A673 (cell line): Measurements from ENCODE around the gene PADI3. TPM values are rescaled to one million over a fixed set of nuclear protein-coding genes. Genes with fewer than 3 reads are reported as not detected.

Experiments used
- BruUV-seq: library from RNA; stranded (reverse); fragments of 400-500 nt; replicated peaks from 2 replicates; lab custom pipeline; 2021; lab: Mats Ljungman, UMichigan
- CTCF ChIA-PET: fragments of 300-600 bp; sonication (Branson Sonifier 250); formaldehyde crosslinking; loops from one replicate; lab custom pipeline; 2022; ENCODE audit warnings: antibody characterized with exemption; lab: Charles Lee
- POLR2A ChIA-PET: fragments of 300-600 bp; sonication (Branson Sonifier 250); formaldehyde crosslinking; loops from one replicate; lab custom pipeline; 2022; ENCODE audit warnings: antibody characterized with exemption; ENCODE audit not compliant: low non-redundant PET; lab: Charles Lee
- DNase-seq: peaks from one replicate; pipeline ENCODE4 v3.0.0-alpha.2; 2015; ENCODE audit warnings: low spot score
- H3K27ac ChIP-seq: fragments of 200-600 bp; sonication (generic); 2 replicates; pipeline ENCODE4 v1.5.1; 2016; ENCODE audit warnings: mixed run types, low read depth, mild to moderate bottlenecking, mixed read lengths, antibody characterized with exemption, low read length; ENCODE audit not compliant: poor library complexity, severe bottlenecking
- H3K27me3 ChIP-seq: fragments of 200-600 bp; sonication (generic); replicated peaks from 2 replicates; pipeline ENCODE4 v1.6.1; 2017; ENCODE audit warnings: mixed run types, low read depth, mild to moderate bottlenecking, mixed read lengths, antibody characterized with exemption, low read length; ENCODE audit not compliant: insufficient read depth, poor library complexity
- H3K36me3 ChIP-seq: fragments of 200-600 bp; sonication (generic); 2 replicates; pipeline ENCODE4 v1.6.1; 2016; ENCODE audit warnings: mixed run types, mild to moderate bottlenecking, mixed read lengths, antibody characterized with exemption, low read length; ENCODE audit not compliant: insufficient read depth, poor library complexity, severe bottlenecking
- H3K4me1 ChIP-seq: fragments of 200-600 bp; sonication (generic); 2 replicates; pipeline ENCODE4 v1.6.1; 2017; ENCODE audit warnings: mixed run types, mild to moderate bottlenecking, mixed read lengths, antibody characterized with exemption, low read length; ENCODE audit not compliant: insufficient read depth, poor library complexity, severe bottlenecking
- H3K4me3 ChIP-seq: fragments of 200-600 bp; sonication (generic); 2 replicates; pipeline ENCODE4 v1.5.1; 2016; ENCODE audit warnings: low read depth, mixed run types, mild to moderate bottlenecking, mixed read lengths, low read length; ENCODE audit not compliant: poor library complexity, severe bottlenecking
- H3K9me3 ChIP-seq: fragments of 200-600 bp; sonication (generic); 2 replicates; pipeline ENCODE4 v1.6.1; 2016; ENCODE audit warnings: mixed run types, low read depth, mild to moderate bottlenecking, mixed read lengths, antibody characterized with exemption, low read length; ENCODE audit not compliant: poor library complexity, severe bottlenecking
- CTCF ChIP-seq: fragments of 300-800, 200-600 bp; sonication (generic); conservative IDR thresholded peaks from 2 replicates; pipeline ENCODE4 v1.5.1; 2017; ENCODE audit warnings: low read depth, mild to moderate bottlenecking, antibody characterized with exemption, low read length, moderate library complexity, mixed read lengths
- EZH2 ChIP-seq: fragments of 200-600 bp; sonication (generic); IDR thresholded peaks from 2 replicates; pipeline ENCODE4 v1.6.1; 2017; ENCODE audit warnings: borderline replicate concordance, low read depth, mild to moderate bottlenecking, mixed read lengths, antibody characterized with exemption, low read length; ENCODE audit not compliant: poor library complexity, severe bottlenecking
- intact Hi-C: fragments of 100-400 bp; cut with micrococcal nuclease; formaldehyde crosslinking; loops from one replicate; pipeline ENCODE4 v1.10.0; 2022; ENCODE audit not compliant: unreplicated experiment
- total RNA-seq: library from RNA; stranded (reverse); gene quantifications from 2 replicates; pipeline ENCODE4 v1.2.3, GENCODE V29; 2021

Gene PADI3
- total RNA-seq, 1 experiment from 2014 or later = 0.26 TPM

- no peak for TF ChIP-seq EZH2
- TF ChIP-seq CTCF = no peak
- no peak overlapping the region for H3K4me3 ChIP-seq
- H3K4me1 ChIP-seq = no peaks in the 10 kb centered on the region
- POLR2A ChIA-PET = no interaction called here
- no peaks in the 10 kb centered on the region for H3K36me3 ChIP-seq
- DNase-seq = no peak
- BruUV-seq = no TSS peak
- intact Hi-C loops = no loop called here
- H3K27me3 ChIP-seq = no peaks in the 10 kb centered on the region
- no peaks in the 10 kb centered on the region for H3K9me3 ChIP-seq
- no peak overlapping the region for H3K27ac ChIP-seq
- CTCF ChIA-PET = interaction anchor here (0.6 kb wide), 1 partner anchor 115 kb away, joined by 6 read pairs; no protein-coding TSS in a partner anchor
Measured at GRCh38 chr1:17225140-17225539, 23.8 kb upstream of the PADI3 start.

DNA sequence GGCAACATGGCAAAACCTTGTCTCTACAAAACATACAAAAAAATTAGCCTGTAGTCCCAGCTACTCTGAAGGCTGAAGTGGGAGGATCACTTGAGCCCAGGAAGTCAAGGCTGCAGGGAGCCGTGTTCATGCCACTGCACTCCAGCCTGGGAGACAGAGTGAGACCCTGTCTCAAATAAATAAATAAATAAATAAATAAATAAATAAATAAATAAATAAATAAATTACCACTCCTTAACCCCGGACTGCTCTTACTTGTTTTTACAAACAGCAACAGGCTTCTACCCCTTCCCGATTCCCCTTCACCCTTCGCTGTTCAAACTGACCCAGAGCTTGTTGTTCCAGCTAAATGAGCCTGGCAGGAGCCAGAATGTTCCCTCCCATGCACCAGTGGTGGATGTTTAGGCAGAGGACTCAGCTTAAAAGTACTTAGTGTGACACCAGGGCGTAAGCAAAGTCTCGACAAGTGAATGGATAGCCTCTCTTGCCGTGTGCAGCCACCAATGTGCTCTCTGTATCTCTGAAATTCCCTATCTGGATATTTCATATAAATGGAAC, 21.5 kb upstream of the PADI3 start:
- intact Hi-C loops = no loop called here
- no TSS peak for BruUV-seq
- Histone ChIP-seq H3K27me3 (no peaks in the 10 kb centered on the region), H3K9me3 (no peaks in the 10 kb centered on the region), H3K4me3 (no peak overlapping the region), H3K4me1 (peaks cover 14% of the 10 kb centered on the region), H3K27ac (no peak overlapping the region), H3K36me3 (no peaks in the 10 kb centered on the region)
- ChIA-PET POLR2A (no interaction called here), CTCF (no interaction called here)
- TF ChIP-seq EZH2 (no peak), CTCF (no peak)
- no peak for DNase-seq

- TF ChIP-seq CTCF = no peak
- TF ChIP-seq EZH2 = no peak
- POLR2A ChIA-PET = interaction anchor here (0.7 kb wide), 1 partner anchor 1515 kb away, joined by 7 read pairs; no protein-coding TSS in a partner anchor
- intact Hi-C loops = no loop called here
- H3K9me3 ChIP-seq = no peaks in the 10 kb centered on the region
- no TSS peak for BruUV-seq
- no peak overlapping the region for H3K4me3 ChIP-seq
- CTCF ChIA-PET = no interaction called here
- no peak for DNase-seq
- H3K4me1 ChIP-seq = peaks cover 26% of the 10 kb centered on the region
- no peaks in the 10 kb centered on the region for H3K27me3 ChIP-seq
- no peak overlapping the region for H3K27ac ChIP-seq
- no peaks in the 10 kb centered on the region for H3K36me3 ChIP-seq
Measured at GRCh38 chr1:17228619-17229018, 20.3 kb upstream of the PADI3 start.
